ENCODE data around the gene ASTN1.

DNA sequence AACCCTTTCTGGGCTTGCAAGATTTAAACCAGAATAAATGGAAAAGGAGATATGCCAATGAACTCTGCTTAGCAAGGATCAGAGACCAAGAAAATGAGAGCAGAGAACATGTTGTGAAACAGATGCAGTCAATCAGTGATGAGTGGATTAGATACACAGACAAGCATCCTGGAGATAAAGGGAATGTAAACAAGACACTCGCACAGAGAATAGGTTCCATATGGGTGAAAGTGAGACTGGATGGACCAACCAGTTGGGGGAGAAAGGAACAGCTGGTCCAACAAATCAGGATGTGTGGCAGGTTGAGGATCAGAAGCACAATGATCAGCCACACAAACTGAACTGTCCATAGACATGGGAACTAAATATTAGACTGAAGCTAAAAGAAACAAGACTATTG, 338.2 kb downstream of the ASTN1 start:
- TF ChIP-seq CTCF (IDR thresholded peaks at IDR 0.05) (no peak), POLR2A (IDR thresholded peaks at IDR 0.05) (no peak), POLR2AphosphoS5 (IDR thresholded peaks at IDR 0.05) (no peak)
